GM20431 (cell line): ENCODE measurements around the gene GRB10.

Experiments used
- in situ Hi-C: fragments of 300-500 bp; cut with MseI, MboI; formaldehyde crosslinking; loops from one replicate; pipeline ENCODE4 v1.15.0; 2020; ENCODE audit warnings: low sequenced_read_pairs; ENCODE audit not compliant: unreplicated experiment

GRB10 gene

GRCh38 chr7:50782375-50783208 lies at the start of gene GRB10:
Gene GRB10, minus strand, starts transcription at chr7:50782896. Its CDS starts 50,574 bp downstream, at chr7:50732322.
- in situ Hi-C loops, result no loop called here

GRCh38 chr7:50828801-50829200 lies 46.1 kb upstream of the GRB10 start:
- in situ Hi-C loops, result no loop called here

GRCh38 chr7:50828116-50828515 lies 45.4 kb upstream of the GRB10 start:
- in situ Hi-C loops, result no loop called here

- in situ Hi-C loops, result no loop called here
These were observed 44.6 kb upstream of the GRB10 start for GRCh38 chr7:50827281-50827680.

- in situ Hi-C loops, result no loop called here
These were observed 43.9 kb upstream of the GRB10 start for GRCh38 chr7:50826371-50827172.

- in situ Hi-C loops, result no loop called here
These were observed 42.8 kb upstream of the GRB10 start for GRCh38 chr7:50825465-50825864.

- in situ Hi-C loops, result no loop called here
These were observed 42.2 kb upstream of the GRB10 start for GRCh38 chr7:50824882-50825281.

GRCh38 chr7:50822706-50823105 lies 40.0 kb upstream of the GRB10 start:
- in situ Hi-C loops, result no loop called here

GRCh38 chr7:50822110-50822509 lies 39.4 kb upstream of the GRB10 start:
- in situ Hi-C loops, result no loop called here

- in situ Hi-C loops, result no loop called here
These were observed 38.8 kb upstream of the GRB10 start for GRCh38 chr7:50821457-50822008.

- in situ Hi-C loops, result no loop called here
These were observed 35.6 kb upstream of the GRB10 start for GRCh38 chr7:50818324-50818723.

GRCh38 chr7:50817561-50817960 lies 34.9 kb upstream of the GRB10 start:
- in situ Hi-C loops, result no loop called here

- in situ Hi-C loops, result no loop called here
These were observed 32.4 kb upstream of the GRB10 start for GRCh38 chr7:50815138-50815537.

- in situ Hi-C loops, result no loop called here
These were observed 31.5 kb upstream of the GRB10 start for GRCh38 chr7:50814166-50814565.

GRCh38 chr7:50812841-50813475 lies 30.3 kb upstream of the GRB10 start:
- in situ Hi-C loops, result no loop called here

GRCh38 chr7:50812094-50812493 lies 29.4 kb upstream of the GRB10 start:
- in situ Hi-C loops, result no loop called here

- in situ Hi-C loops, result no loop called here
These were observed 25.7 kb upstream of the GRB10 start for GRCh38 chr7:50808282-50808888.

- in situ Hi-C loops, result no loop called here
These were observed 24.5 kb upstream of the GRB10 start for GRCh38 chr7:50807026-50807730.

- in situ Hi-C loops, result no loop called here
These were observed 23.4 kb upstream of the GRB10 start for GRCh38 chr7:50806143-50806542.
